ENCODE measurements around the gene PRKCE.

- TF ChIP-seq CTCF (IDR thresholded peaks at IDR 0.05) (no peak), POLR2A (IDR thresholded peaks at IDR 0.05) (no peak)
These were observed 20.7 kb downstream of the PRKCE start for GRCh38 chr2:45672138-45672537.
